NT2/D1 (cell line): ENCODE data around the gene DSCAML1.
"Not testable (repeated sequence)": the region's sequence is repeated elsewhere in the genome, so short reads cannot be mapped to it uniquely, and the experiment has no call there.

Experiments
- DNase-seq: peaks from one replicate; pipeline ENCODE4 v3.0.0-alpha.2; 2011; ENCODE audit warnings: low read depth, low spot score
- H3K27me3 ChIP-seq: 2 replicates; pipeline ENCODE4 v1.6.0; 2011; ENCODE audit warnings: mild to moderate bottlenecking; ENCODE audit not compliant: insufficient read length, insufficient read depth
- H3K36me3 ChIP-seq: 2 replicates; pipeline ENCODE4 v1.6.1; 2011; ENCODE audit warnings: mild to moderate bottlenecking, low read length, mixed read lengths; ENCODE audit not compliant: insufficient read depth, insufficient read length
- H3K4me1 ChIP-seq: 2 replicates; pipeline ENCODE4 v1.5.1; 2011; ENCODE audit not compliant: insufficient read depth, insufficient read length
- H3K4me3 ChIP-seq: 2 replicates; pipeline ENCODE4 v1.5.1; 2011; ENCODE audit warnings: low read depth; ENCODE audit not compliant: insufficient read length
- H3K9ac ChIP-seq: 2 replicates; pipeline ENCODE4 v1.6.0; 2011; ENCODE audit warnings: low read depth; ENCODE audit not compliant: insufficient read length
- H3K9me3 ChIP-seq: 2 replicates; pipeline ENCODE4 v1.5.1; 2011; ENCODE audit warnings: mild to moderate bottlenecking, low read length; ENCODE audit not compliant: insufficient read depth
- SUZ12 ChIP-seq: IDR thresholded peaks from 2 replicates; pipeline ENCODE4 v1.6.1; 2011; ENCODE audit not compliant: insufficient read length, insufficient read depth; ENCODE audit errors: extremely low read depth
- YY1 ChIP-seq: IDR thresholded peaks from 2 replicates; pipeline ENCODE4 v1.6.1; 2011; ENCODE audit not compliant: insufficient read length, insufficient read depth
- ZNF274 ChIP-seq: IDR thresholded peaks from 2 replicates; pipeline ENCODE4 v1.6.1; 2011; ENCODE audit warnings: mild to moderate bottlenecking, low read depth, low read length

DSCAML1 gene

GRCh38 chr11:117815262-117815803 is 18.3 kb upstream of the DSCAML1 start:
- DNase-seq: no peak

GRCh38 chr11:117814766-117815261 is 17.8 kb upstream of the DSCAML1 start:
- TF ChIP-seq SUZ12: no peak
- no peak for TF ChIP-seq YY1
- TF ChIP-seq ZNF274: no peak
- H3K9ac ChIP-seq: peak overlapping the region; percentile 44
- H3K9me3 ChIP-seq: no peaks in the 10 kb centered on the region
- H3K27me3 ChIP-seq: no peaks in the 10 kb centered on the region
- H3K4me1 ChIP-seq: peaks cover 23% of the 10 kb centered on the region
- no peaks in the 10 kb centered on the region for H3K36me3 ChIP-seq
- peak; percentile 63 for DNase-seq
- H3K4me3 ChIP-seq: no peak overlapping the region

More at GRCh38 chr11:117815262-117815803, 18.3 kb upstream of the DSCAML1 start:
- Histone ChIP-seq H3K9ac (peak overlapping the region; percentile 79), H3K9me3 (no peaks in the 10 kb centered on the region), H3K36me3 (no peaks in the 10 kb centered on the region), H3K4me3 (no peak overlapping the region), H3K27me3 (no peaks in the 10 kb centered on the region), H3K4me1 (peaks cover 23% of the 10 kb centered on the region)
- no peak for TF ChIP-seq SUZ12
- TF ChIP-seq ZNF274: no peak
- TF ChIP-seq YY1: no peak

GRCh38 chr11:117814204-117814765 is 17.3 kb upstream of the DSCAML1 start:
- H3K36me3 ChIP-seq: no peaks in the 10 kb centered on the region
- H3K9ac ChIP-seq: peak overlapping the region; percentile 44
- H3K4me1 ChIP-seq: peaks cover 22% of the 10 kb centered on the region
- H3K27me3 ChIP-seq: no peaks in the 10 kb centered on the region
- DNase-seq: no peak
- TF ChIP-seq YY1 (no peak), ZNF274 (no peak), SUZ12 (no peak)
- no peaks in the 10 kb centered on the region for H3K9me3 ChIP-seq
- no peak overlapping the region for H3K4me3 ChIP-seq

- H3K4me3 ChIP-seq, H3K9me3 ChIP-seq, H3K36me3 ChIP-seq, H3K4me1 ChIP-seq, H3K9ac ChIP-seq, H3K27me3 ChIP-seq, DNase-seq: not testable (repeated sequence)
Observed at GRCh38 chr11:117810056-117810451, 13.0 kb upstream of the DSCAML1 start.

GRCh38 chr11:117809236-117810055 is 12.4 kb upstream of the DSCAML1 start:
- Histone ChIP-seq H3K9ac (peak overlapping the region; percentile 38), H3K27me3 (no peaks in the 10 kb centered on the region), H3K36me3 (peaks cover 3% of the 10 kb centered on the region), H3K4me3 (no peak overlapping the region), H3K9me3 (no peaks in the 10 kb centered on the region; the same call in 1 of the 2 replicates), H3K4me1 (peaks cover 7% of the 10 kb centered on the region)
- peak; percentile 58 for DNase-seq
- no peak for TF ChIP-seq SUZ12
- no peak for TF ChIP-seq ZNF274
- no peak for TF ChIP-seq YY1

DNA sequence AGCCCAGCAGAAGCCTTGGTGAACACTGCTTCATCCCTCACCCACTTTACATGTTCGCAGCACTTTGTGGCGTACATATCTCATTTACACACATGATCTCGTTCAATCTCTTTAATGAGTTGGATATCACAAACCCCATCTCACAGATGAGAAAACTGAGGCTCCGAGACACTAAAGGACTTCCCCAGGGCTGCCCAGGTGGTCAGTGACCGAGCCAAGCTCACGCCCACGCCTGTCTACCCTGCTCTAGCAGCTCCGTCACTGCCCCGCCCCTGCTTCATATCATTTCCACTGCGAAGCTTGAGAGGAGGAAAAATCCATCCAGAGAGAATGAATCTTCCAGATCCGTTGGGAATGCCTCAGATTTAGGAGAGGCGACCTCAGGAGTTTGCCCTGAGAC is 11.8 kb upstream of the DSCAML1 start:
- Histone ChIP-seq H3K4me1 (peaks cover 3% of the 10 kb centered on the region), H3K9ac (no peak overlapping the region)
- no peak for DNase-seq

More for the DNA sequence above, 11.8 kb upstream of the DSCAML1 start:
- no peak overlapping the region for H3K4me3 ChIP-seq
- TF ChIP-seq ZNF274 (no peak), SUZ12 (no peak), YY1 (no peak)
- no peaks in the 10 kb centered on the region for H3K27me3 ChIP-seq
- peaks cover 3% of the 10 kb centered on the region for H3K36me3 ChIP-seq
- H3K9me3 ChIP-seq: no peaks in the 10 kb centered on the region; the same call in 1 of the 2 replicates
